Activated CD4-positive, CD25-positive, alpha-beta regulatory T cell (primary cell): Measurements from ENCODE around the gene RNF31.
"Not testable (repeated sequence)": the region's sequence is repeated elsewhere in the genome, so short reads cannot be mapped to it uniquely, and the experiment has no call there.

Source experiments
- DNase-seq, 4 experiments: peaks; one replicate each; lab custom pipeline; 2025; lab: John Stamatoyannopoulos, UW

Gene RNF31

GRCh38 chr14:24146978-24147760 is at the start of gene RNF31:
Gene RNF31, plus strand, starts transcription at chr14:24147498. Its CDS starts 201 bp downstream, at chr14:24147699.
- DNase-seq, result peak; percentile 92 to 96 (median 94)

GRCh38 chr14:24098229-24098926 is 48.9 kb upstream of the RNF31 start:
- DNase-seq, result no peak

GRCh38 chr14:24098927-24099813 is 48.1 kb upstream of the RNF31 start:
- DNase-seq, result no peak

DNA sequence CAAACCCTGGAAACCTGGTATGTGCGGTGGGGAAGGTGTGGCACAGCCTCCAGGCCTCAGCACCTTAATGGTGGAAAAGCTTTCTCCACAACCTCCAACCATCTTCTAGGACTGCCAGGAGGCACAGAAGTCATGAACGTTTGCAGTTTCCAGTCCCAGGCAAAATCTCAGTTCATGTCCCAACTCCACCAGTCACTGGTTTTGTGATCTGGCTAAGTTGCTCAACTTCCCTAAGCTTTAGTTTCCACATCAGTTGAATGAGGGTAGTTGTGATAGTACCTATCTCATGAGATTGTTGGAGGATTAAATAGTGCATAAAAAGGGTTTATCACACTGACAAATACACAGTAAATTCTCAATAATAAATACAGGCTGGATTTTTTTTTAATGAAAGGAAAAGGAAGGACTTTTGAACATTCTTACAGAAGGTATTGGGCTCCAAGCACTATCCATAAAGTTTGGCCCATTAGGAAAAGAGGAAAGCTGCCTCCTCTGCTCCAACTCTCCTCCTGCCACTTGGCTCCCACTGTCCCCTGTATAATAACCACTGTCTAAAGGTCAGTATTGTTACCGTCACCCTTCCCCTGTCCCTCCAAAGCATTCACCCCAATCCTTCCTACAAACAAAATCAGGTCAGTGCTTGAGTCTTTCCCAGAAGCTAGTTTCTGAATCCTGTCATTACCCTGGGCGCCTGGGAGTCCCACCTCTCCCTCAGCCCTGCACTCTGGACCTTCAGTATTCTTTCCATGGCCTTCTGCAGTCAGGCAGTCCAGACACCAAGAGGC is 46.9 kb upstream of the RNF31 start:
- DNase-seq, result no peak

DNA sequence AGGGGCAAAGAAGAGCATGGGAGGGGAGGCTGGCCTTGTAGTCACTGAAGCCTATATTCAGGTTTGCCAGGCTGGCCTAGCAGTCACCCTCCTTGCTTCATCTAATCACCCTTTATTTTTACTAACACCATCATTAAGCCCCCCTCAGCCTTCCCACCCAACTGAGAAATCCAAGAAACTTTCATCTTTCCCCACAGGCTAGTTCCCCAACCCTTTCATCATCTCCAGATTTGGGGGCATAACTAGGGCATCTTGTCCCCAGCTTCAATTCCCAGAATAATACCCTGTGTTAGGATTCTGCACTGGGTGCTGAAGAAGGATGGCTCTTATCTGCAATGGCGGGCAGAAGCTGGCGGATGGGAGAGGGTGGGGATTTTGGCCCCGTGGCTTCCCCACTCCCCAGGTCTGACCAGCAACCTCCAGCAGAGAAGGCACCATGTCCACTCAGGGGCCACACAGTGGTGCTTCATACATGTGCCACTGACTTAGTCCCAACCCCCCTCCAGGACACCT is 46.3 kb upstream of the RNF31 start:
- no peak for DNase-seq

DNA sequence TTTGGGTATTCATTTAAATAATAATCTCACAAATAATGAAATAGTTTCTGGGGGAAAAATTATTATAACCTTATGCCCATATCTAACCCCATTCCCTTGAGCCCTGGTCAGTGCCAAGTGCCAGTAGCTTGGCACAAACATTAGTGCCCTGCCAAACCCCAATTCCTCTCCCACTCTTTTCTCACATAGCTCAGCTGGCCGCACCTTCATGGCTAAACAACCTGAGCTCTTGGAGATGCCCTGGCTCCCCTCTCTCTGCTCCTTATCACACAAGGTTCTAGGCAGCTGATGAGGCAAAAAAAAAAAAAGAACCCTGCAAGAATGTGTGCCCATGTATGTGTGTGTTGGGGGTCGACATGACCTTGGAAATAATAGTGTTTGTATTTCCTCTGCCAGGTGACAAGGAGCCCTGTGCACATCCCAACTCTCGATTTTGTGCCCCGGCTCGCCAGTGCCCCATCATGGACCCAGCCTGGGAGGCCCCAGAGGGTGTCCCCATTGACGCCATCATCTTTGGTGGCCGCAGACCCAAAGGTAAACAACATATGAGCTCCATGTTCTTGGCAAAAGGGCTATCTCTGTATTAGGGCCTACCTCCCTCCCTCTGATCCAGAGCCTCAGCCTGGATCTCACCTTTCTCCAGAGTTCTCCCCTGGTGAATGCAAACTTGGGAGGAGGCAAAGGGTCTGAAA is 44.8 kb upstream of the RNF31 start:
- DNase-seq, result no peak

DNA sequence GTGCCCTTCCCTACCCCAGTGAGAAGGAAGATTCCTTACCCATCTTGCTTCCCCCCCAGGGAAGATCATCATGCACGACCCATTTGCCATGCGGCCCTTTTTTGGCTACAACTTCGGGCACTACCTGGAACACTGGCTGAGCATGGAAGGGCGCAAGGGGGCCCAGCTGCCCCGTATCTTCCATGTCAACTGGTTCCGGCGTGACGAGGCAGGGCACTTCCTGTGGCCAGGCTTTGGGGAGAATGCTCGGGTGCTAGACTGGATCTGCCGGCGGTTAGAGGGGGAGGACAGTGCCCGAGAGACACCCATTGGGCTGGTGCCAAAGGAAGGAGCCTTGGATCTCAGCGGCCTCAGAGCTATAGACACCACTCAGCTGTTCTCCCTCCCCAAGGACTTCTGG is 43.8 kb upstream of the RNF31 start:
- DNase-seq, result no peak

GRCh38 chr14:24105609-24106239 is 41.6 kb upstream of the RNF31 start:
- not testable (repeated sequence) for DNase-seq

- no peak for DNase-seq
Measured at GRCh38 chr14:24106672-24107271, 40.5 kb upstream of the RNF31 start.

- no peak for DNase-seq
Measured at GRCh38 chr14:24108336-24108874, 38.9 kb upstream of the RNF31 start.

- DNase-seq, result no peak
Measured at GRCh38 chr14:24110060-24110459, 37.2 kb upstream of the RNF31 start.

DNA sequence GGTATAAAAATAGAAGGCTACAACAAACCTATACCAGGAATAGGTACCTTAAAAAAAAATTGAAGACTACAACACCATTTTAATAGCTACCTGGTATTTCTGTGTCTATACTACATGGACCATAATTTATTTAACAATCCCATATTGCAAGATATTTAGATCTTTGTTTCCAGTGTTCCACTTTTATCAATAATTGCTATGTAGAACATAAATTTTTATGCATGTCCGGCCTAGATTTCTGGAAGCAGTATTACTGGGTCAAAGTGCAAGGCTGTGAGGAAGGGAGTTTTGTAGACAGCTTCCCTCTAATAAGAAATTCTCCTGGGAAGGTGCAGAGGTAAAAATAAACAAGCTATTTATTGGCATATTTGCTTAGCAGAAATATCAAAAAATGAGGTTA is 36.8 kb upstream of the RNF31 start:
- DNase-seq, result no peak

GRCh38 chr14:24113379-24113800 is 33.9 kb upstream of the RNF31 start:
- DNase-seq, result no peak

DNA sequence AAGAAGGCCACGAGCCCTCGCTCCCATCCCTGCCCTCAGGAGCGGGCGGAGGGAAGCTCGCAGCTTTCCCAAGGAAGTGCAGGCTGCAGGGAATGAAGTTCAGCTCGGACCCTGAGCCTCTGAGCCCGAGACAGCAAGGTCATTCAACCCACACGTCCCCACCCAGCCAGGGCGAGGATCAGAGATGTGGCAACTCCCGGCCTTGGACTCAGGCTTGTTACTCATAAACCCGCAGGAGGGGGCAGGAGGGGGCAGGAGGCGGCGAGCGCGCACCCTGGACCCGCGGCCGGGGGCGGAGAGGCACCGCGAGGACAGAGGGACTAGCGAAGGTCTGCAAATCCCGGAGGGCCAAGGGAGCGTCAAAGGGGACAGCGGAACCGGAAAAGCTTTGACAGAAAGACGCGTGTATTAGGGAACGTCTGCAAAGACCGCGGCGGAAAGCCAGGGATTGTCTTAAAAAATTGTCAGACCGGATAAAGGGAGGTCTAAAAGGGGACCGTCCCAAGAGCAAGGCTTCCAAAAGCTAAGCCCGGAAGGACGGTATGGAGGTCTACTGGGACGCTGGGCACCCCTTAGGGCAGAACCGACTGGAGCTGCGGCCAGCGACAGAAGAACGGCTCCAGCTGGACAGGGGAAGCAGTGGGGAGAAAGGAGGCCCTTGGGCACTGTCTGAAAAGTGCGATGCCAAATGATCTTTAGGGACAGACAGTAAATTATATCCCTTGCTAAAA is 33.3 kb upstream of the RNF31 start:
- peak; percentile 41 to 65 (median 59) for DNase-seq

GRCh38 chr14:24114532-24115421 is 32.5 kb upstream of the RNF31 start, which contains the start of the genes DCAF11 and NRL:
Gene DCAF11, plus strand, starts transcription at chr14:24114777. Its CDS starts 818 bp downstream, at chr14:24115595.
Gene NRL, minus strand, starts transcription at chr14:24114949. Its CDS starts 32,101 bp downstream, at chr14:24082848.
- DNase-seq, result peak; percentile 96 to 97 (median 97)

- no peak for DNase-seq
Measured at GRCh38 chr14:24115422-24116127, 31.7 kb upstream of the RNF31 start.
